Measurements from ENCODE around the gene DAB2IP. TPM values are rescaled to one million over a fixed set of nuclear protein-coding genes. Genes with fewer than 3 reads are reported as not detected.

The DAB2IP gene
- total RNA-seq, 1 experiment from 2014 or later, result 31.0 TPM

- ChIA-PET CTCF (no interaction called here), RAD21 (ENCODE audit: low non-redundant PET in 1 of 2, low total read pairs in 2 of 2, uncharacterized antibody in 2 of 2, unreplicated experiment in 2 of 2) (no interaction called here), POLR2A (no interaction called here)
- Histone ChIP-seq H4K20me1 (ENCODE audit: insufficient read depth) (no peaks in the 10 kb centered on the region), H3K9ac (ENCODE audit: low read length) (no peak overlapping the region), H3K4me3 (replicated peaks in 1 of 2; ENCODE audit: low read depth in 1 of 2, low read length in 2 of 2) (no peak overlapping the region), H3K36me3 (ENCODE audit: control insufficient read depth in 1 of 2, insufficient read depth in 2 of 2, low read length in 2 of 2) (no peaks in the 10 kb centered on the region; a peak in 1 of 4 replicates), H3K27me3 (ENCODE audit: insufficient read depth, low read length) (no peaks in the 10 kb centered on the region), H3K79me2 (ENCODE audit: insufficient read depth, low read length) (no peaks in the 10 kb centered on the region), H3K27ac (ENCODE audit: low read depth, low read length) (no peak overlapping the region), H3K4me1 (ENCODE audit: control insufficient read depth in 1 of 2, insufficient read depth in 2 of 2, low read length in 2 of 2) (no peaks in the 10 kb centered on the region), H3K9me3 (ENCODE audit: control insufficient read depth in 1 of 2, insufficient read depth in 1 of 2, low read depth in 1 of 2, low read length in 2 of 2) (no peaks in the 10 kb centered on the region), H3K9me2 (ENCODE audit: insufficient read depth) (no peaks in the 10 kb centered on the region), H2AFZ (ENCODE audit: low read depth, low read length, poor library complexity, severe bottlenecking) (no peak overlapping the region), H3K4me2 (ENCODE audit: low read length) (no peak overlapping the region)
- ATAC-seq, result no peak
- intact Hi-C loops (cut with micrococcal nuclease), result no loop called here
- TF ChIP-seq EZH2phosphoT487 (IDR thresholded peaks at IDR 0.05; ENCODE audit: borderline replicate concordance) (no peak), YY1 (IDR thresholded peaks at IDR 0.05; ENCODE audit: extremely low read depth, insufficient replicate concordance, low read depth, low read length) (no peak), SP1 (IDR thresholded peaks at IDR 0.05; ENCODE audit: low read depth) (no peak)
- BruUV-seq (replicated peaks), result no TSS peak
- DNase-seq (ENCODE audit: low read depth, low spot score), result no peak
Observed at GRCh38 chr9:121785673-121786542, 134.5 kb downstream of the DAB2IP start.

- intact Hi-C loops (cut with micrococcal nuclease), result no loop called here
- Histone ChIP-seq H2AFZ (ENCODE audit: low read depth, low read length, poor library complexity, severe bottlenecking) (no peak overlapping the region), H3K27ac (ENCODE audit: low read depth, low read length) (no peak overlapping the region), H3K4me3 (replicated peaks in 1 of 2; ENCODE audit: low read depth in 1 of 2, low read length in 2 of 2) (no peak overlapping the region), H3K79me2 (ENCODE audit: insufficient read depth, low read length) (no peaks in the 10 kb centered on the region), H3K9ac (ENCODE audit: low read length) (no peak overlapping the region), H4K20me1 (ENCODE audit: insufficient read depth) (no peaks in the 10 kb centered on the region), H3K9me2 (ENCODE audit: insufficient read depth) (no peaks in the 10 kb centered on the region), H3K4me2 (ENCODE audit: low read length) (no peak overlapping the region), H3K4me1 (ENCODE audit: control insufficient read depth in 1 of 2, insufficient read depth in 2 of 2, low read length in 2 of 2) (no peaks in the 10 kb centered on the region), H3K36me3 (ENCODE audit: control insufficient read depth in 1 of 2, insufficient read depth in 2 of 2, low read length in 2 of 2) (no peaks in the 10 kb centered on the region; a peak in 1 of 4 replicates), H3K27me3 (ENCODE audit: insufficient read depth, low read length) (no peaks in the 10 kb centered on the region), H3K9me3 (ENCODE audit: control insufficient read depth in 1 of 2, insufficient read depth in 1 of 2, low read depth in 1 of 2, low read length in 2 of 2) (no peaks in the 10 kb centered on the region)
- ATAC-seq (no peak), DNase-seq (ENCODE audit: low read depth, low spot score) (no peak)
- CTCF ChIA-PET, result no interaction called here
- BruUV-seq (replicated peaks), result no TSS peak
- RAD21 ChIA-PET (ENCODE audit: low non-redundant PET in 1 of 2, low total read pairs in 2 of 2, uncharacterized antibody in 2 of 2, unreplicated experiment in 2 of 2), result no interaction called here
- POLR2A ChIA-PET, result no interaction called here
- TF ChIP-seq YY1 (IDR thresholded peaks at IDR 0.05; ENCODE audit: extremely low read depth, insufficient replicate concordance, low read depth, low read length), result no peak
- TF ChIP-seq, protein P1, sequence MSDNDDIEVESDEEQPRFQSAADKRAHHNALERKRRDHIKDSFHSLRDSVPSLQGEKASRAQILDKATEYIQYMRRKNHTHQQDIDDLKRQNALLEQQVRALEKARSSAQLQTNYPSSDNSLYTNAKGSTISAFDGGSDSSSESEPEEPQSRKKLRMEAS (IDR thresholded peaks at IDR 0.05), result no peak
- TF ChIP-seq REST (IDR thresholded peaks at IDR 0.05; ENCODE audit: low read depth), result no peak
- TF ChIP-seq ZNF274 (IDR thresholded peaks at IDR 0.05; ENCODE audit: low read depth, low read length), result no peak
- no peak for TF ChIP-seq CBX3 (IDR thresholded peaks at IDR 0.05; ENCODE audit: low read depth)
- TF ChIP-seq POLR2AphosphoS5 (IDR thresholded peaks at IDR 0.05; ENCODE audit: low read depth, low read length), result no peak
- no peak for TF ChIP-seq CTCF (IDR thresholded peaks at IDR 0.05 in 2 of 3, conservative IDR thresholded peaks at IDR 0.05 in 1 of 3; ENCODE audit: borderline replicate concordance in 1 of 3, insufficient read depth in 1 of 3, low read depth in 2 of 3, low read length in 2 of 3)
- TF ChIP-seq TCF7L2 (IDR thresholded peaks at IDR 0.05; ENCODE audit: borderline replicate concordance, extremely low read depth, insufficient read depth, insufficient read length), result no peak
- no peak for TF ChIP-seq FOSL1 (IDR thresholded peaks at IDR 0.05; ENCODE audit: low read depth)
- TF ChIP-seq ZFX (IDR thresholded peaks at IDR 0.05), result no peak
- no peak for TF ChIP-seq SIN3A (IDR thresholded peaks at IDR 0.05; ENCODE audit: low read depth)
- TF ChIP-seq CEBPB (IDR thresholded peaks at IDR 0.05; ENCODE audit: low read depth), result no peak
- no peak for TF ChIP-seq SP1 (IDR thresholded peaks at IDR 0.05; ENCODE audit: low read depth)
Observed at GRCh38 chr9:121786543-121786948, 135.1 kb downstream of the DAB2IP start.

Data from HCT116 (cell line).